GM19455 (cell line): ENCODE results near the gene GET3.
"Not testable (repeated sequence)": the region's sequence is repeated elsewhere in the genome, so short reads cannot be mapped to it uniquely, and the experiment has no call there.

Experiments
- ATAC-seq: cut with Tn5 transposase; IDR thresholded peaks from one replicate; pipeline ENCODE4 v1.9.1; 2021; ENCODE audit not compliant: unreplicated experiment

GET3 gene

DNA sequence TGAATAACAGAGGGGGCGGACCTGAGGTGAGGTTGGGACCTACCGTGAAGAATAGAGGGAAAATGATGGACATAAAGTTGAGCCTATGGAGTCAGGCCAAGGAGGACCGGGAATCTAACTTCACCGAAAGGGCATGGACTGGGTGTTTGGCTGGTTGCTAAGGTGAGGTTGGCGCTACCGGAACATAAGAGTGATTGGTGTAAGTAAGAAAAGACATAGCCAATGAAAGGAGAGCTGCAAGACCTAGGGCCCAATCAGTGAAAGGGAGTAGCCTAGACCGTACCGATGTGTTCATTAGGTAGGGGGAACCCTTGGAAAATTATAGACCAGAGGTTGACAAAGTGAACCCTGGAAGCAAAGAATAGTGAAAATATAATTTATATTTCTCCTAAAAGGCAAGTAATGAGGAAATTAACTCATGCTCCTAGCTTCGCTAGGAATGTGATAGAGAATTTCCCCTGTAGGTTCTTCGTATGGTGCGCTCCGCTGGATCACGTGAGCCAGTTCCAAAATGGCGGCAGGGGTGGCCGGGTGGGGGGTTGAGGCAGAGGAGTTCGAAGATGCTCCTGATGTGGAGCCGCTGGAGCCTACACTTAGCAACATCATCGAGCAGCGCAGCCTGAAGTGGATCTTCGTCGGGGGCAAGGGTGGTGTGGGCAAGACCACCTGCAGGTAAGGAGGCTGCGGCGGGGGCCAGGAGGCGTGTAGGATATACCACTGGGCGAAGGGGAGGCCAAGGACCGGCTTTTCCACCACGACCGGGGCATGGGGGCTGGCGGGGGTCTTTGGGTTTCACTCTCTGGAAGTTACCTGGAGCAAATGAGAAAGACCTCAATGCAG lies at the start of gene GET3:
Gene GET3, plus strand, starts transcription at position 503 of the 840 bp plus-strand sequence. Its CDS starts 9 bp downstream, at position 512.
- peak; percentile 58 for ATAC-seq

DNA sequence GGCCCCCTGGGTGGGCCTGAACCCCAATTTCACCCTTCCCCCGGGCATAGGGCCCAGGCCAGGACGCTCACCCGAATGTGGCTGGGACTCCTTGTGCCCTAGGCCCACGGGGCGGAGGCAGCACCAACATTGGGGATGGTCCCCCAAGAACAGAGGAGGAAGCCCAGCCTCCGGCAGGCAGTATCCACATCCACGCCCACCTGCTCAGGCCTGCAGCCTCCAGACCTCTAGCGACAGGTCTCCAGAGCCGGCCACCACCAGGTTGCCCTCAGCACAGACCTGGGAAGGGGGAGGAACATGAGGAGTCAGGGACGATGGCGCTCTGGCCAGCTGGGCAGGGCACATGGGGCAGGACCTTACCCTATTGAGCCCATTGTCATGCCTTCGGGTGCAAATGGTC lies 48.3 kb upstream of the GET3 start:
- no peak for ATAC-seq

DNA sequence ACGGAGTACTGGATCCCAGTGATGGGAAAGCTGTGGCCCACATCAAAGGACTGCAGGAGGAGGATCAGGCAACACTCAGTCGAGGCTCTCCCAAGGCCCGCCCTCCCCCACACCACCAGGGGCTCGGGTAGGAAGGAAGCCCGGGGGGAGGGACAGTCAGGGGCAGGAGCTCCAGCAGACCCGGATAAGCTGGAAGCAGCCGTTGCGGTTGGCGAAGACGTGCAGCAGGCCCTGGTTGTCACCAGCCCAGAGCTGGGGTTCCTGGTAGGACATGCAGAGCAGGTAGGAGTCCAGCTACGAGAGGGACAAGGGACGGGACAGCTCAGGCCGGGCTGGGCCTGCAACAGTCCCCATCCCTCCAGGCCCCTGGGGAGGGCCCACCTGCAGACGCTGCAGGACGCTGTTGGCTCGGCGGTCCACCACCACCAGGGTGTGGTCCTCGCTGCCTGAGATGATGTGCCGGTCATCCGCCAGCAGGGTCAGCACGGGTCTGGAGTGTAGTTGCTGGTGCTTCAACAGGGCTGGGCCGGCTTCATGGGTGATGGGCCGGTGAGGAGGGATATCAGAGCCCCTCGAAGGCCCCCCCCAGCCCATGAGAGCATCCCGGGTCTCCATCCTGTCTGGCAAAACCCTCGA lies 47.6 kb upstream of the GET3 start:
- no peak for ATAC-seq

DNA sequence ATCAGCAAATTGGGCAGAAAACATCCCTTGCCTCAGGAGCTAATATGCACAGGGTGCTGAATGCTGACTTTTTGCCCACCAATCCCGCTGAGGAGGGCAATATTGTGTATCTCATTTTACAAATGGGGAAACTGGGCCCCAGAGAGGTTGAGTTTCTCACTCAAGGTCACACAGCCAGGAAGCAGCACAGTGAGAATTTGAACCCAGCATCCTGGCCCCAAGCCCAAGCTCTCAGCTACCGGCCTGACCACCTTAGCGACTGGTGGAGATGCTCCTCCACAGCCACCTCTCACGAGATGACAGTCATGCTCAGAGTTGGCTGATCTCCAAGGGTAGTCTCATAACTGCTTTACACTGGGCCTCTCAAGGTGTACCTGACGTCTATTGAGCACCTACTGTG lies 44.3 kb upstream of the GET3 start:
- no peak for ATAC-seq

DNA sequence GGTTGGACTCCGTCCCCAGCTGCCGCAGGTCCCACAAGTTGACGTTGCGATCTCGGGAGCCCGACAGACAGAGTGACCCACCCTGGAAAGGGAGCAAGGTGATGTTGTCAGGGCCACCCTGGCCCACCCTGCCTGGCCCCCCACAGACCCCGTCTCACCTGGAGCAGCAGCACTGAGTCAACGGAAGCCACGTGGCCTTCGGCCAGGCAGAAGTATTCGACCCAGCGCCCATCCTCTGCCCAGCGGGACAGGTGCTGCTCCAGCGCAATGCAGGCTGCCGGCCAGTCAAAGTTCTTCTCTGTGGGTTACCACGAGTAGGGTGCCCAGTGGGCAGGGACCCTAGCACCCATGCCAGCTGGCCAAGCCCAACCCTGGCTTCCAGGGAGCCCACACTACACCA lies 42.7 kb upstream of the GET3 start:
- no peak for ATAC-seq

DNA sequence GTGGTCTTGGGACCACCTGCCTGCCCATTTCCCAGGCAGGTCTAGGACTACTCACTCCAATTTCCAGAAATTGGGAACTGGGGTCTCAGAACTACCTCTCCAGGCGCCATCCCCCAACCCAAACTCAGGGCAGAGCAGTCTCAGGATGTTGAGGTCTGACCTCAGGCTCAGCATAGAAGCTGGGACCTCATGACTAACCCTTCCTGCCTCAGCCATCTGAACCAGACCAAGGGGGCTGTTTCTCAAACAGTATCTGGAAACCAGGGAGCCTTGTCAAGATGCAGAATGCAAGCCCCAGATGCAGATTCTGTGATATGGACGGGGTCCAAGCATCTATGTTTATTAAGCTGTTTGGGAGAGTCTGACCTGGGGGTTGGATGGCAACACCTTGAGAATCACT lies 42.2 kb upstream of the GET3 start:
- ATAC-seq = no peak

DNA sequence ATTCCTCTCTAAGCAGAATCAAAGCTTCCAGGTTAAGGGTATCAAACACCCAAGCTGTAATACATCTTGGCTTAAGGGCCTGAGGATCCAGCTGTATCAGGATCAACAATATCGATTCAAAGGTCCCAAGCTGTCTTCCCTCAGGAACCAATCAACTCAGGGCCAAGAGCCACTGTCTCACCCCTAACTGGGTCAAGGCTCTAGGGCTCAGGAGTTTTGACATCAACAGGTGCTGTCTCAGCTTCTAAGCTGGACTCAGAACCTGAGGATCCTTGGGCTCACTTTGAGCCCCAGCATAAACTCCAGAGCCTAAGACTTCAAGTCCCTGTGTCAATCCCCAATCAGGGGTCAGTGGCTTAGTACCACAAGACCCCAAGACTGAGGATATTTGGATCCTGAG lies 41.8 kb upstream of the GET3 start:
- no peak for ATAC-seq

DNA sequence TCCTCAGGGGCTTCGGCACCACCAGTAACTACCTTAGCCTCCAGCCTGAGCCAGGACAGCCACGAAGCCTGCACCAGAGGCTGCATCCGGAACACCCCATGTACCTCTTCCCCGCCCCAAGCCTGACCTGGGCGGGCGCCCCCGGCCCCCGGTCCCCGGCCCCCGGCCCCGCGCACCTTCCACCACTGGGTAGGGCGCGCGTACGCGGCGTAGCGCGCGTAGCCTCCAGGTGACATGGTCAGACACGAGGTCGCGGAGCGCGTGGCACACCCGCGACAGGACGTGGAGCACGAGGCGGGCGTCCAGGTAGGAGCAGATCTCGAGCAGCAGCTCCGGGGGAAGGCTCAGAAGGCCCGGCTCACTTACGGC lies 41.3 kb upstream of the GET3 start:
- ATAC-seq = peak; percentile 7

DNA sequence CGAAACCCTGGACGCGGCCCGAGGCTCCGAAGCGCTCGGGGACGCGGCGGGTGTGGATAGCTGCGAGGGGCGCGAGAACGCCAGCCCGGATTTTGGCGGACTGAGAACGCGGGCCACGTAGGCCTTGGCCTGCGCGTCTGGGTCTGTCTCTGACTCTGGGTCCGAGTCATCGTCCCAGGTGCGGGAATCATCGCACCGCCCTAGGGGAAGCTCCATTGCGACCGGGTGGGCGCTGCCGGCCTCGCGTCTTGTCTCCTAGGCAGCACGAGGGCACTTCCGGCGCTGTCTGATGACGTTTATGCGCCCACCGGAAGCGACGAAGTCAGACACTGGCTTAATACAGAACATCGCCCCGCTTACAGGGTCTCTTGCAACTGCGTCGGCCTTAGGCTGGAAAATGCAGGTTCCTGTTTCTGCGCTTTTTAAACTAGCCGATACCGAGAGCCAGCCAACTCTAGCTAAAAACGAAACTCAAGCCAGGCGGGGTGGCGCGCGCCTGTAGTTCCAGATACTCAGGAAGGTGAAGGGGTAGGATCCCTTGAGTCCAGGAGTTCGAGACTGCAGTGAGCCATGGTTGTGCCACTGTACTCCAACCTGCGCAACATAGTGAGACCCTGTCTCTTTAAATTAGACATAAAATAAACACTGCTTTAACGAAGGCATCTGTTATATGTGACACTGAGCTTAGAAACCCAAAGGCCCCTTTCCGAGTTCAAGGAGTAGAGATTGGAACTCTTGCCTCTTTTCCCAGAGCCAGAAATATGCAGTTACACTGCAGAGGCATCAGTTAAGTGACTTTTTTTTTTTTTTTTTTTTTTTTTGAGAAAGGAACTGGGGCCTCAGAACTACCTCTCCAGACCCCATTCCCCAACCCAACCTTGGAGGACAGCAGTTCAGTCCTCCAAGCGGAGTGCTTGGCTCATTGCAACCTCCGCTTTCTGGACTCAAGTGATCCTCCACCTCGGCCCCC lies 40.6 kb upstream of the GET3 start, which contains the start of gene FBXW9:
Gene FBXW9, minus strand, starts transcription at position 266 of the 970 bp plus-strand sequence. Its CDS starts 50 bp downstream, at position 216.
- ATAC-seq = peak; percentile 67

DNA sequence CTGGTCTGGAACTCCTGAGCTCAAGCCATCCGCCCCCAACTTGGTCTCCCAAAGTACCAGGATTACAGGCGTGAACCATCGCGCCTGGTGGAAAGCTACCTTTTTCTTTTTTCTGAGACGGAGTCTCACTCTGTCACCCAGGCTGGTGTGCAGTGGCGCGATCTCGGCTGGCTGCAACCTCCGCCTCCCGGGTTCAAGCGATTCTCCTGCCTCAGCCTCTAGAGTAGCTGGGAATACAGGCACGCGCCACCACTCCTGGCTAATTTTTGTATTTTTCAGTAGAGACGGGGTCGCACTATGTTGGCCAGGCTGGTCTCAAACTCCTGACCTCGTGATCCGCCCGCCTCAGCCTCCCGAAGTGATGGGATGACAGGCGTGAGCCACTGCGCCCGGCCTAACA lies 39.9 kb upstream of the GET3 start:
- ATAC-seq = not testable (repeated sequence)

DNA sequence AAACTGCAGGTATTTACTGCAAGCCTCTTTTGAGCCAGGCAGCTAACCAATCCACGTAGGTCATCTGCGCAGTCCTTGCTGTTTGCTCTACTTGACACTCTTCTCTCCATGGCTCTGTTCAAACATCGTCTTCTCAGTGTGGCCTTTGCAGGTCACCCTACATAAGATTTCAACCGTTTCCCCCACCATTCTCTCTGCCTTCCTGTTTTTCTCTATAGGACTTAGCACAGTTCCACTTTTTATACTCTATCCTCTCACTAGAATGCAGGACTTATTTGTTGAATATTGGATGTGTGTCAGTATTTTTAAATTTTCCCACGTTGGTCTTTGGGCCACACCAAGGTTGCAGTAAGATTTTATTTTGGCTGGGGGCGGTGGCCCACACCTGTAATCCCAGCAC lies 39.2 kb upstream of the GET3 start:
- no peak for ATAC-seq

DNA sequence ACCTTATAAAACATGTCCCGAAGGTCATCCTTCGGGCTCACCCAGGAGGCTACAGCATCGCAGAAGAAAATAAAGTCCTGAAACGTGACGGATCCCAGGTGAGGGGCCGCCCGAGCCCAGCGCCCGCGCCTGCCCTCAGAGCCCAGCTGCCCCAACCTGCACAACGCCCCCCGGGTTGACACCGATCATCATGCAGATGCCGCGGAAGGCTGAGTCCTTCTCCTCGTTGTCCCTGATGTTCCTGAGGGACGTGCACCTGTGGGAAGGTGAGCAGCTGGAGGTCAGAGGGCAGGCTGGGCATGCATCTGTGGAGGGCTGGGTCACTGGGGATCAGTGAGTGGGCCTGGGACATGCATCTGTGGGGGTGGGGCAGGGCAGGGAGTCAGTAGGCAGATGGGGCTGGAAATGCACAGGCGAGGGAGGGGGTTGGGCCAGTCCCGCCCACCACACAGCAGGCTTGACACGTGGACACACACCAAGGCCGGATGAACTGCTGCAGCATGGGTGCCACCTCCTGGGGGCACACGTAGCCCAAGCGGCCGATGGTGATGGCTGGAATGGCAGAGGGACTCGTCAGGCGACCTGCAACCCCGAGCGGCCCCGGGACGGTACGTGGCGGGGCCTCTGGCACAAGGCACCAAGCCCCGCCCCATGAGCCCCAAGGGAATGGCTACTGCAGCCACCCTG lies 35.6 kb upstream of the GET3 start:
- no peak for ATAC-seq

DNA sequence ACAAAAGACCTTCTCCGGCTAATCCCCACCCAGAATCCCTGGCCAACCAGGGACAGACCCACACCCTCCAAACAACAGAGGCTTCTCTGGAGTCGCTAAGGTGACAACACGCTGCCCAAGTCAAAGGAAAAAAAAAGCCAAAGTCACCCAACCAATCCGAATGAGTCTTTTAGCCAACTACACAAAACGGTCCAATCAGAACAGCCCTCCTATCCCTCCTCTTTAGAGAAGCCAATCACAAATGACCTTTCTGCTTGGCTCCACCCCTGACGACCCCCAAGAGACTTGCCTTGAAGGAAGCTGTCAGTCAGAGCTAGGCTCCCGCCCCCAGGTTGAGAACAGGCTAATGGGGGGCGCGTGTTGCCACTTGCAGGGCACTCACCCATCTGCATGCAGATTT lies 34.3 kb upstream of the GET3 start:
- ATAC-seq = no peak

DNA sequence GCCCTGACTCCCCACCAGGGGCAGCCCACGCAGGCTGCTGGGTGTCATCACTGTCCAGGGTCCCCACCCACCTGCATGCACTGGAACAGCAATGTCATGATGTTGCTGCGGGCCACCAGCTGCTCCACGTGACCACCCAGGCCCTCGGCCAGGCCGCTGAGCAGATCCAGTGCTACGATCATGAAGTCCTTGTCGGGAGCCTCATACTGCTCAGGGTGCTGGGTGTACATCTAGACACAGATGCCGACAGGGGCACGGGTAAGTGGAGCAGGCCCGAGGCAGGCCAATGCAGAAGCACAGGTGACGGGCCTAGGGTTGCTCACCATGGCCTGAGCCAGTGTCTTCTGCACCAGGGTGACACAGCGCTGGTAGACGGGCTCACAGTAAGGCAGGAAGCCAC lies 32.1 kb upstream of the GET3 start:
- ATAC-seq = no peak

DNA sequence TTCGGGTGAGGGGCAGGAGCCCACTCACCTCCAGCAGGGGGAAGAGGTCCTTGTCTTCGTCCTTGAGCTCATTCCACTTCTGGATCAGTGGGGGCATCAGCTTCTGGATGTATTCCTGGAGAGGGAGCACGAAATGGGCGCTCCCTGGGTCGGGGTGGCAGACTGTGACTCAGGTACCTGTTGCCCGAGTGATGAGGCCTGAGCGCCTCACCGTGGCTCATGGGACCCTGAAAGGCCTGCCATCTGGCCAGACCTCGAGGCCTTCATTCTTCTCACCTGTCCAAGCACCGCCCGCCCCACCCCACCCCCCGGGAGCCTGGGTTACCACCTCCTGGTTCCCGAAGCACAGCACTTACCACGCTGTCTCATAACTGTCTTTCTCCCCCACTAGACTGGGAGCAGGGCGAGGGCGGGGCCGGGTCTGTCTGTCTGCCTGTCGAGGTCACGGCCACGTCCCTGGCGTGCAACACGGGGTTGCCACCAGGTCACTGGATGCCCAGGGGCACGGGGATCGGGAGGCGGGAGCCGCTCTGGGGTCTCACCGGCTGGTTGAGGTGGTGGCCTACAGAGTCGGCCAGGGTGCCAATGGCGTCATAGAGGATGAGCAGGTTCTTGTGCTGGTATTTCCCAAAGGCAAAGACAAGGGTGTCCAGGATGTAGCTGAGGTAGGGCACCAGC lies 31.5 kb upstream of the GET3 start:
- no peak for ATAC-seq

DNA sequence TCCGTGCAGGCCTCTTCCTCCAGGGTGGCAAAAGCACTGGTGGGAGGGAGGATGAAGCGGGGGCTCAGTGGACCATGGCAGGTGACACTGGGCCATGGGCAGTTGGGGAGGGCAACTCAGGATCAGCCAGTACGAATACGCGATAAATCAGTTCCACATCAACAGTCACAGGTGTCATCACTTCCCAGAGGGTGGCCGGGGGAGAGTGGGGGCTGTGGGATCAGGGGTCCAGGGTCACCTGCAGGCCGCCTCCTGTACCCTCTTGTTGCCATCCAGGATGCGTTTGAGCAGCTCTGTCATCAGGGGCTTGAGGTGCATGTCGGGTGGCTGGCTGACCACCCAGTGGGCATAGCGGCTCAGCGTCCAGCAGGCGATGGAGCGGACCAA lies 31.0 kb upstream of the GET3 start:
- ATAC-seq = no peak

DNA sequence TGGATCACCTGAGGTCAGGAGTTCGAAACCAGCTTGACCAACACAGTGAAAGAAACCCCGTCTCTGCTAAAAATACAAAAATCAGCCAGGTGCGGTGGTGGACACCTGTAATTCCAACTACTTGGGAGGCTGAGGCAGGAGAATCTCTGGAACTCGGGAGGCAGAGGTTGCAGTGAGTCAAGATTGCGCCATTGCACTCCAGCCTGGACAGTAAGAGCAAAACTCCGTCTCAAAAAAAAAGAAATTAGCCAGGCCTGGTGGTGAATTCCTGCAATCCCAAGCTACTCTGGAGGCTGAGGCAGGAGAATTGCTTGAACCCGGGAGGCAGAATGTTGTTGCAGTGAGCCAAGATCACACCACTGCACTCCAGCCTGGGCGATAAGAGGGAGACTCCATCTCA lies 28.7 kb upstream of the GET3 start:
- no peak for ATAC-seq

DNA sequence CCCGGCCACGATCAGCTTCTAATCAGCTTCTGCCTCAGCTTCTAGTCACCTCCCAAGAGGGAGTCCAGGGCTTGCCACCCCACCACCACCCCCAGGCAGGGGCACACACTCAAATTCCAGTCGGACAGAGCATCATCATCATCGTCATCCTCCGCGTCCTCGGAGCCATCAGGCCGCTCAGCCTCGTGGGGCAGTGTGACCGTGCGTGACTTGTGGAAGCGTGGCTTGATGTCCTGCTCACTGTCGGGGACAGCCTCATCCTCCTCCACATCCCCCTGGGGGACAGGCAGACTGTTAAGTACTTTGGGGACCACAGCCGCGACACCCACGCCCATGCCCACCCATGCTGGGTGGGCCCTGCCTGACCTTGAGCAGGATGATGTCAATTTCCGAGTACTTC lies 26.1 kb upstream of the GET3 start:
- ATAC-seq = no peak

DNA sequence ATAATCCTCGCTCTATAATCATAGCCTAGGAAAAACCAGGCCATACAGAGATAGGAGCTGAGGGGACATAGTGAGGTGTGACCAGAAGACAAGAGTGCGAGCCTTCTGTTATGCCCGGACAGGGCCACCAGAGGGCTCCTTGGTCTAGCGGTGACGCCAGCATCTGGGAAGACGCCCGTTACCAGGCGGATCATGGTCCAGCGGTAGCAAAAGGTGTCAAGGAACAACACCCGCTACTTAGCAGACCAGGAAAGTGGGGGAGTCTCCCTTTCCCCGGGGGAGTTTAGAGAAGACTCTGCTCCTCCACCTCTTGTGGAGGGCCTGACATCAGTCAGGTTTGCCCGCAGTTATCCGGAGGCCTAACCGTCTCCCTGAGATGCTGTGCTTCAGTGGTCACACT lies 25.2 kb upstream of the GET3 start:
- not testable (repeated sequence) for ATAC-seq

DNA sequence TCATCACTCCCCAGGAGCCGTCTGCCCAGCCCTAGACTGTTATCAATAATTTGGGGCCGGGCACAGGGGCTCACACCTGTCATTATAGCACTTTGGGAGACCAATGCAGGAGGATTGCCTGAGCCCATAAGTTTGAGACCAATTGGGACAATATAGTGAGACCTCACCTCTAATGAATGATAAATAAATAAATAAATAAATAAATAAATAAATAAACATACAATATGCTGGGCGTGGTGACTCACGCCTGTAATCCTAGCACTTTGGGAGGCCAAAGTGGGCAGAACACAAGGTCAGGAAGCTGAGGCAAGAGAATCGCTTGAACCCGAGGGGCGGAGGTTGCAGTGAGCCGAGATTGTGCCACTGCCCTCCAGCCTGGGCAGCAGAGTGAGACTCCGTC lies 24.0 kb upstream of the GET3 start:
- not testable (repeated sequence) for ATAC-seq
